Activated CD4-positive, alpha-beta T cell treated with anti-CD3 and anti-CD28 coated beads, Interleukin-2, amount 10 ng/mL, durations not matched to agents 24 days and 14 days (primary cell): ENCODE measurements around the gene NFATC3. TPM values are rescaled to one million over a fixed set of nuclear protein-coding genes. Genes with fewer than 3 reads are reported as not detected.

Source experiments
- DNase-seq: peaks from one replicate; pipeline ENCODE4 v3.0.0; 2022
- H3K27ac Mint-ChIP-seq: one replicate; pipeline ENCODE4 v1.8.0; 2022; ENCODE audit warnings: mild to moderate bottlenecking, mixed read lengths
- H3K27me3 Mint-ChIP-seq: one replicate; pipeline ENCODE4 v1.8.0; 2022; ENCODE audit warnings: mixed read lengths
- H3K36me3 Mint-ChIP-seq: one replicate; pipeline ENCODE4 v1.8.0; 2022; ENCODE audit warnings: low read depth, mild to moderate bottlenecking, mixed read lengths
- H3K4me1 Mint-ChIP-seq: one replicate; pipeline ENCODE4 v1.8.0; 2021; ENCODE audit warnings: mixed read lengths
- H3K4me3 Mint-ChIP-seq: one replicate; pipeline ENCODE4 v1.8.0; 2022; ENCODE audit warnings: mild to moderate bottlenecking, moderate library complexity, mixed read lengths
- H3K9me3 Mint-ChIP-seq: one replicate; pipeline ENCODE4 v1.8.0; 2021; ENCODE audit warnings: mixed read lengths
- intact Hi-C: fragments of 100-400 bp; cut with micrococcal nuclease; formaldehyde crosslinking; loops from one replicate; pipeline ENCODE4 v1.15.1; 2023
- total RNA-seq: library from RNA; stranded (reverse); gene quantifications from 2 replicates; pipeline ENCODE4 v1.2.3, GENCODE V29; 2022

Gene NFATC3
- total RNA-seq, 1 donor from 2014 or later, result 146 TPM

DNA sequence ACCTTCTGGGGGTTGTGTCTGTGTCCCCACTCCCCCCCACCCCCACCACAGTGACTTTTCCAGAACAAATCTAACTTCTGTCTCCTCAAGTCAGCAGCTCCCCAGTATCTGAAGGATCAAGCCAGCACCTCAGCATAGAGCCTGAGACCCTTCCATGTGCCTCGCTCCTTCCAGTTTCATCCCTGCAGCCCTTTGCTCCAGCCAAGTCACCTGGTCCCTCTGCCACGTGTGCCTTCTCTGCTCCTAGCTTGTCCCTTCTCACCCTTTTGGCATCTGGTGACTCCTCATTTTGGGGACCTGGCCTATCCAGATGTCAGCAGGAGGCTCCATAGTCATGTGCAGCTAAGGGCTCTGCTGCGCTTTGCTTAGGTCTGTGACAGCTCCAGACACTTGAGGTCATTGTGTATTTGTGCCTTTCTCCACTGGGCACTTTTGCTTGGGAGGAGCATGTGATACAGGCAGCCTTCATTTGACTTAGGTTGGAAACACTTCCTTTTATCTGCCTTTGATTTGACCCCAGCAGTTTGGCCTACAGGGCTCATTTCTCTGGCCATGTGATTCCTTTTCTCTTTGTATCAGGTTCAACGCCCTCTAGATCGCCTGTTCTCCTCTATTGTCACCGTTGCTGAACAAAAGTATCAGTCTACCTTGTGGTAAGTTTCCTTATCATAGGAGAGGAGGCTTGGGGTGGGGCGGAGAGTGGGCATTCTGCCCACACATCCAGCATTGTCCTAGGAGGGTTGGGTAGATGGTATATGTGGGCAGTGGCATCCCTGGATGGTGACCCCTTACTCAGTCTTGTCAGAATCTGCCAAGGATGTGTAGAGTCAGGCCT is 7.1 kb upstream of the NFATC3 start:
- intact Hi-C loops, result loop anchor here (2.0 kb wide), 1 partner anchor 13 kb away; no protein-coding TSS in a partner anchor

DNA sequence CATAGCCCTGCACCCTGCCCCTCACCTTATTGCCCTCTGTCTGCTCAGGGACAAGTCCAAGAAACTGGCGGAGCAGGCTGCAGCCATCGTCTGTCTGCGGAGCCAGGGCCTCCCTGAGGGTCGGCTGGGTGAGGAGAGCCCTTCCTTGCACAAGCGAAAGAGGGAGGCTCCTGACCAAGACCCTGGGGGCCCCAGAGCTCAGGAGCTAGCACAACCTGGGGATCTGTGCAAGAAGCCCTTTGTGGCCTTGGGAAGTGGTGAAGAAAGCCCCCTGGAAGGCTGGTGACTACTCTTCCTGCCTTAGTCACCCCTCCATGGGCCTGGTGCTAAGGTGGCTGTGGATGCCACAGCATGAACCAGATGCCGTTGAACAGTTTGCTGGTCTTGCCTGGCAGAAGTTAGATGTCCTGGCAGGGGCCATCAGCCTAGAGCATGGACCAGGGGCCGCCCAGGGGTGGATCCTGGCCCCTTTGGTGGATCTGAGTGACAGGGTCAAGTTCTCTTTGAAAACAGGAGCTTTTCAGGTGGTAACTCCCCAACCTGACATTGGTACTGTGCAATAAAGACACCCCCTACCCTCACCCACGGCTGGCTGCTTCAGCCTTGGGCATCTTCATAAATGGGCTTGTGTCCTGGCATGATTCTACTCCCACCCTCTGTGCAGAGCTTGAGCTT is 6.3 kb upstream of the NFATC3 start:
- peak; percentile 67 for DNase-seq
- H3K27me3 Mint-ChIP-seq, result no peaks in the 10 kb centered on the region
- H3K36me3 Mint-ChIP-seq, result peaks cover 61% of the 10 kb centered on the region
- intact Hi-C loops, result loop anchor here (1.0 to 2.0 kb wide), 2 partner anchors 9 to 14 kb away; no protein-coding TSS in a partner anchor
- peaks cover 6% of the 10 kb centered on the region for H3K9me3 Mint-ChIP-seq
- peak overlapping the region; percentile 81 for H3K4me3 Mint-ChIP-seq
- peak overlapping the region; percentile 97 for H3K27ac Mint-ChIP-seq
- H3K4me1 Mint-ChIP-seq, result peaks cover 88% of the 10 kb centered on the region

More for the DNA sequence above, 7.1 kb upstream of the NFATC3 start:
- peak; percentile 59 for DNase-seq
- Mint-ChIP-seq H3K4me3 (no peak overlapping the region), H3K36me3 (peaks cover 64% of the 10 kb centered on the region), H3K4me1 (peaks cover 84% of the 10 kb centered on the region), H3K9me3 (peaks cover 6% of the 10 kb centered on the region), H3K27ac (peak overlapping the region; percentile 97), H3K27me3 (no peaks in the 10 kb centered on the region)

DNA sequence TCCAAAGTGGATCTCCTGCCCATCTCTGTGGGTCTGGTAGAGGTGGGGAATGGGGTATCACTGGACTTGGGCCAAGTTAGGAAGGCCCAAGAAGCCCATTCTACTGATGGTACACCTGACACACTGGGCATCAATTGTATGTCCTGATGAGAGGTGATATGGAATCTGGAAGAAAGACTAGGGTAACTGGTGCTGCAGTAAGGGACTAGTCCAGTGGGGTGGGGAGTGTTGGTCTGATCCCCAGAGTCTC is 5.9 kb upstream of the NFATC3 start:
- peak overlapping the region; percentile 81 for H3K4me3 Mint-ChIP-seq
- no peak for DNase-seq
- H3K36me3 Mint-ChIP-seq, result peaks cover 60% of the 10 kb centered on the region
- peaks cover 88% of the 10 kb centered on the region for H3K4me1 Mint-ChIP-seq
- H3K9me3 Mint-ChIP-seq, result peaks cover 6% of the 10 kb centered on the region
- H3K27ac Mint-ChIP-seq, result peak overlapping the region; percentile 97
- H3K27me3 Mint-ChIP-seq, result no peaks in the 10 kb centered on the region
- intact Hi-C loops, result loop anchor here (1.0 to 2.0 kb wide), 2 partner anchors 9 to 14 kb away; no protein-coding TSS in a partner anchor

DNA sequence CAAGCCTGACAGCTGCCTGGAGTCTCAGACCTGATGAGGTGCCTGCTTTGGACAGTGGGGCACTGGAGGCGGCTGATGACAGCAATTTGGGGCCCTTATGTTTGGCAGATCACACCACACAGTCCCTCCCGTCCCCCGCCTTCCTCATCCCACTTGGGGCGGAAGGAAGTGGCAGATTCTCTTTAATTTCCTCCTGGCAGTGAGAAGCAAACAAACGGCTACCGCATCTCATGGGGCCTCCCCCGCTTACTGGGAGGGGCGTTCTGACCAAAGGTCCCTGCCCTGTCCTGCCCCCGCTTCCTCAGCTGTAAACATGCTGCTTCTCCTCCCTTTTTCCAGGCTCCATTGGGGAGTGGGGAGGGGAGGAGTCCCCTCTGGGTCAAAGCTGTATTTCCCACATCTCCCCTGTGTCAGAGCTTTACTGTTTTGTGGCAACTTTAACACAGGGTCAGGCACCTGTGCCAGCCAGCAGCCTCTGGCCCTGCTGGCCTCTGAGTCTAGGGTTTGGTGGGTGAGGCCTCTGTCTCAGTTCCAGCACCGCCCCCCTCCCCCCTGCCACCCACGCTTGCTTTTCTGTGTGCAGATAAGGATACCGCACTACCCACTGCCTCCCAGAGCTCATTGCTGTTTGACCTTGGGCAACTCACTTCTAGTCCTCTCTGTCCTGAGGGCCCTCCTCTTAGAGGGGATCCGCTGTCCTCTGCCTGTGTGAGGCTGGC is 5.4 kb upstream of the NFATC3 start:
- Mint-ChIP-seq H3K36me3 (peaks cover 55% of the 10 kb centered on the region), H3K4me3 (peak overlapping the region; percentile 81), H3K4me1 (peaks cover 84% of the 10 kb centered on the region), H3K9me3 (peaks cover 2% of the 10 kb centered on the region), H3K27me3 (no peaks in the 10 kb centered on the region), H3K27ac (peak overlapping the region; percentile 97)
- DNase-seq, result peak; percentile 93
- intact Hi-C loops, result loop anchor here (1.0 to 2.0 kb wide), 2 partner anchors 9 to 15 kb away; no protein-coding TSS in a partner anchor

DNA sequence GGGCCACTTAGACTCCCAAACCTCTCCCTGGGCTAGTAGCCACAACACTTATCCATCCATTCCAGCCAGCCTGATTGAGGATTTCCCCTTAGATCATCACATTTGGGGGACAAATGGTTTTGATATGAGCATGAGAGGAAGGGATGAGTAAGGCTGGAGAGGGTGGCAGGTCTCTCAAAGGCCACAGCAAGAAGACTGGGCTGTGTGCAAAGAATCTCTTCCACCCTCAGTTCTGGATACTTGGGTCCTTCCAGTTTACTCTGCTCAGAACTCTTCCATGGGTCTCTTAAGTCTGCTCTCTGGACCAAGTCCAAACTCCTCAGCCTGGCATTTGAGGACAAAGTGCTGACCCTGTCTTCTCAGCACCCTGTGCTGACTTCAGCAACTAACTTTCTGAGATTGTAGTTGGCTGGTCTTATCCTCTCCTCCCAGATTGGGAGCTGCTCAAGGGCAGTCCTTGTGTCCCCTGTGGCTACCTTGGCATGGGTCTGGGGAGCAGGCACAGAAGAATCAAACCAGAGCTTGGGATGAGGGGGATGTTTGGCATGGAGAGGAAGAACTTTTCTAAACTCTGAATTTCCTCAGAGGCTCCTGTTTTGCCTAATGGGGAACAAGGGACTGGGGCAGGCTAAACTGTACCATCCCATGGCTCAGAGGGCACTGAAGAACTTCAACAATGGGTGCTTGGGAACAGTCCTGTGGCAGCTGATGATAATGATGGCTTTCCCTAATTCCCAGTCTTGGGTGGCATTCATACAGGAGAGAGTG is 3.1 kb upstream of the NFATC3 start:
- H3K27me3 Mint-ChIP-seq, result no peaks in the 10 kb centered on the region
- intact Hi-C loops, result no loop called here
- no peaks in the 10 kb centered on the region for H3K9me3 Mint-ChIP-seq
- peak; percentile 65 for DNase-seq
- H3K36me3 Mint-ChIP-seq, result peaks cover 46% of the 10 kb centered on the region
- peak overlapping the region; percentile 97 for H3K27ac Mint-ChIP-seq
- peak overlapping the region; percentile 75 for H3K4me3 Mint-ChIP-seq
- H3K4me1 Mint-ChIP-seq, result peaks cover 70% of the 10 kb centered on the region

DNA sequence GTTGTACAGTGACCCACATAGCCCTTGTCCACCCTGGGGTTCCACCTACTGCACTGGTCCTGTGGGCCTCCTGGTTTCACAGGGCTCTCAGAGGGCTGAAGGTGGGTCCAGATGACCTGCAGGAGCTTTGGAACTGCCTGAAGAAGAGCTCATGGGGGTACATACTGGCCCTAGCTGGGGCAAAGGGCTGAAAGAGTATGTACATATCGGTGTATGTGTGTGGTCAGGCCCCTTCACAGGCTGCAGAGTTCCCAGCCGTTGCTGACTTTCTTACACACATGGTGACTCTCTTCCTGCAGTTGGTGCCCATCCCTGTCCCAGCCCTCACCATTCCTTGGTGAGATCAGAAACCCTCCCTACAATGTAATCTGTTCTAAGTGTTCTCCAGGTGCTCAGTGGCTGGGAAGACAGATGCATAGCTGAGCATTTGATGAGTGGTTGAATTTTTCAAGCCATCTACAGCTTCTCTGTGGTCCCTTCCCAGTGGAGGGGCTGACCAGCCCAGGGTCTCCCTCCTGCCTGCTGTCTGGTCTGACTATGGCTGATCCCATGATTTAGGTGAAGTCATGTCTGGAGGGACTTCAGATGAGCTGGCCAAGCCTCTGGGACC is 2.4 kb upstream of the NFATC3 start:
- Mint-ChIP-seq H3K36me3 (peaks cover 44% of the 10 kb centered on the region), H3K27me3 (no peaks in the 10 kb centered on the region), H3K4me3 (peak overlapping the region; percentile 75), H3K9me3 (no peaks in the 10 kb centered on the region), H3K27ac (peak overlapping the region; percentile 97), H3K4me1 (peaks cover 68% of the 10 kb centered on the region)
- intact Hi-C loops, result no loop called here
- peak; percentile 61 for DNase-seq

DNA sequence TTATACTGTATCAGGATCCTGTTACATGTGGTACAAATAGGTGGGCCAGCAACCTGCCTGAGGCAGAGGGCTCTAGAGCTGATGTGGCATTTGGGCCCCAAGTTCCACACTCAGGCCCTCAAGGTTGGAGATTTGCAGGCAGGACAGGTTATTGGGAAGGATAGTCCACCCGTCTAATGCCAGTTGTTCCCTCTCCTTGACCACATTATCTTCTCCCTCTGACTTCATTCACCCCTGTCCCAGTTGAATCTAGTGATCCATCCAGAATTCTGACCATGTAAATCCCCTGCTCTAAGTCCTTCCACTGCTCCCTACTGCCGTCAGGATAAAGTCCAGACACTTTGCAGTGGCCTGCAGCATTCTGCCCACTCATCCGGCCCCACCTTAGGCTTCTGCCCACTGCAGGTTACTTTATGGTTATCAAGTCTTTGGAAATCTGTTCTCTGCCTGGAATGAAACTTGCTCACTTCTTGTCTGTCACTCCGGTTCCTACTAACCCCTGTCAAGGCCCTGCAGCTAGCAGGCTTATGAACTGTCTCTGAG is 1.9 kb upstream of the NFATC3 start:
- H3K36me3 Mint-ChIP-seq, result peaks cover 38% of the 10 kb centered on the region
- peak overlapping the region; percentile 92 for H3K4me3 Mint-ChIP-seq
- peak overlapping the region; percentile 97 for H3K27ac Mint-ChIP-seq
- H3K27me3 Mint-ChIP-seq, result no peaks in the 10 kb centered on the region
- no peaks in the 10 kb centered on the region for H3K9me3 Mint-ChIP-seq
- peak; percentile 62 for DNase-seq
- intact Hi-C loops, result no loop called here
- peaks cover 65% of the 10 kb centered on the region for H3K4me1 Mint-ChIP-seq

DNA sequence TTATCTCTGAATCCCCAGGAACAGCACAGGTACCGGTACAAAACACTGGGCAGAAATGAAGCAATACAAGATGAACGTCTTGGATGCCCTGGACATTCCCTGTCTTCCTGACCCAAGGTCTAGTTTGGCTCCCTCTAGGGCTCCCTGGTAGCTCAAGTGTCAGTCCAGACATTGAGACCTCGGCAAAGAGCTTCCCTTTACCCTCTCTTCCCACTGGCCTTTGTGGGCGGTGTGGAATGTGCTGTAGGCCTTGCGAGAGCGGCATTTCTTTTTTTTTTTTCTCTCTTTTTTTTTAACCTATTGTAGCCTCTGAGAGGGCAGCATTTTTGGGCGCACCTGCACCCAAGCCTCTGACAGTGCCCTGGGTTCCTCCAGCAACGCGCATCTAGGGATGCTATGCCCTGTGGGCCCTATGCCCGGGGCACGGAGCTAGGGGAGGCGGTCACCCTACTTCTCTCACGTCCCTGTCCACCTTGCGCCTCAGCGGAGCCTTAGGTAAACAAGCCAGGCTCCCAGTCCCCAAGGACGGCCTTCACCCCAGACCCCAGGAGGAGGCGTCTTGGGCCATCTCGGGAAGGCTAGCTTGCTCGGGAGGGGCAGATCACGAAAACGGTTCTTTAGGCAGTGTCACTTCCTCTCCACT is 1.2 kb upstream of the NFATC3 start:
- Mint-ChIP-seq H3K27me3 (no peaks in the 10 kb centered on the region), H3K4me1 (peaks cover 63% of the 10 kb centered on the region), H3K36me3 (peaks cover 36% of the 10 kb centered on the region), H3K9me3 (no peaks in the 10 kb centered on the region), H3K4me3 (peak overlapping the region; percentile 92), H3K27ac (peak overlapping the region; percentile 97)
- intact Hi-C loops, result no loop called here
- DNase-seq, result no peak

DNA sequence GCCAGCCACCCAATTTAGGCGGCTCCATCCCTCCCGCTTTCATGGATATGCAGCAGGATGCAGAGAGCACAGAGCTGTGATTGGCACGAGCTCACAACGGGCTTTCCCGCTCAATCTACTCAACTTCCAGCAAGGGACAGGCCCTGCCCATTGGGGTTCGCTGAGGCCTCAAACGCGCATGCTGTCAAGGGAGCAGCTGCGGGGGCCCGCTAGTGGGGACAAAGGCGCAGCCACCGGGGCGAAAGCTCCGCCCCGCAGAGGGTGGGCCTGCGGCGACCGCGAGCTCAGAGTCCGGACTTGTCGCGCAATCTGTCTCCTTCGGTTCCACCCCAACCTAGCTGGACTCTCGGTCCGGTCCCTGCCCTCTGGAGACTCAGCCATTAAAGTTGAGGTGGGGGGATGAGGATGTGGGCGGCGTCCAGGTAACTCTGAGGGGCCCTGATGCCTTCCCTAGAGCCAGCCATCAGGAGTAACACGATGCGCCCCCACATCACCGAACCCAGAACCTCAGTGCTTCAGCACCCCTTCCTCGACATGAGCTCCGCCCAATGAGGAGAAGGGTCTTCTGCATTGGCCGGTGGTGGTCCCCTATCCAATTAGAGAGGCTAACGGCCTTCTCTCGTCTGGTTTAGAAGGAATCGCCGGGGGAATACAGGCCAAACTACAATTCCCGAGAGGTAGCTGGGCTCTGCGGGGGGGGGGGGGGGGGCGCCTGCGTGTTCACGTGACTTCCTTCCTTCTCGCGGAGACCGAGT is 489 bp upstream of the NFATC3 start:
- Mint-ChIP-seq H3K4me3 (peak overlapping the region; percentile 92), H3K9me3 (no peaks in the 10 kb centered on the region), H3K27ac (peak overlapping the region; percentile 97), H3K27me3 (no peaks in the 10 kb centered on the region), H3K4me1 (peaks cover 62% of the 10 kb centered on the region), H3K36me3 (peaks cover 33% of the 10 kb centered on the region)
- intact Hi-C loops, result loop anchor here (1.0 kb wide), 3 partner anchors 9 to 278 kb away; partner anchors contain the start of genes NUTF2, RANBP10 and TSNAXIP1
- peak; percentile 97 for DNase-seq

DNA sequence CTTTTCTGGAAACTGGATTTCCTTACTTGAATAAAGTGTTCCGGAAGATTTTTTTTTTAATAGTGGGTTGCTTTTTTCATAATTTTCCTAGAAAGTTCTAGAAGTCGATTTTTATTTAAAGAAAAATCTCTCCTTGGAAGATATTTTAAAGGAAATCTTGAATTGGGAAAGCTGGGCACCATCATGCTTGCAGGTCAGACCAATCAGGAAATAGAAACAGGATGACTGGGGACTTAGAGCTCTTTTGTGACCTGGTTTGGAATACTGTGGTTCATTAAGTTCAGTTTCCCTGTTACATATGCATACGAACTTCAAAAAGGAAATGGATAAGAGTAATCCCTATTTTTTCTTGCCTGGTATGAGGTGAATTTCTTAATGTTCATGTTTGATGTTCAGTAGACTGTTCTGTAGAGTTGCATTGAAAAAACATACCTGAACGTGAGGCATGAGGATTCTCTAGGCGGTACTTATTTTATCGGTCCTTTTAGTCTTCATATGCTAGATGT is 1.2 kb downstream of the NFATC3 start:
- peak overlapping the region; percentile 92 for H3K4me3 Mint-ChIP-seq
- intact Hi-C loops, result no loop called here
- peaks cover 21% of the 10 kb centered on the region for H3K36me3 Mint-ChIP-seq
- peaks cover 57% of the 10 kb centered on the region for H3K4me1 Mint-ChIP-seq
- no peak for DNase-seq
- H3K9me3 Mint-ChIP-seq, result no peaks in the 10 kb centered on the region
- H3K27ac Mint-ChIP-seq, result peak overlapping the region; percentile 97
- no peaks in the 10 kb centered on the region for H3K27me3 Mint-ChIP-seq

DNA sequence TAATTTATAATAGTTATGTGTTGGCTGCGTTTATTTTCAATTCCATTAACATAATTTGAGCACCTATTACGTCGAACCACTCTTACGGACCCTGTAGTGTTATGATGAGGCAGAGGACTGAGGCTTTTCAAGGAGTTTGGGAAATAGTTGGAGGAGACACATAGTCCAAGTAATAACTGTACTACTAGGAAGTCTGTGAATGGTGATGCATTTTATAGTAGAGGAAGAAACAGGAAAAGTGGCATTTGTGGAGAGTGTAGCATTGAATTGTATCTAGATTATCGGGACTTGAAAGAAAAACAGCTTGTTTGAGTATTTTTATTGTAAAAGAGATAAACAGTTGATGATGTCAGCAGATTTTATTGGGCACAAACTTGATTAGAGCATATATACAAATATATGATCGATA is 1.7 kb downstream of the NFATC3 start:
- Mint-ChIP-seq H3K4me1 (peaks cover 57% of the 10 kb centered on the region), H3K9me3 (no peaks in the 10 kb centered on the region), H3K36me3 (peaks cover 18% of the 10 kb centered on the region), H3K27ac (peak overlapping the region; percentile 97), H3K4me3 (peak overlapping the region; percentile 92), H3K27me3 (no peaks in the 10 kb centered on the region)
- DNase-seq, result no peak
- intact Hi-C loops, result no loop called here

DNA sequence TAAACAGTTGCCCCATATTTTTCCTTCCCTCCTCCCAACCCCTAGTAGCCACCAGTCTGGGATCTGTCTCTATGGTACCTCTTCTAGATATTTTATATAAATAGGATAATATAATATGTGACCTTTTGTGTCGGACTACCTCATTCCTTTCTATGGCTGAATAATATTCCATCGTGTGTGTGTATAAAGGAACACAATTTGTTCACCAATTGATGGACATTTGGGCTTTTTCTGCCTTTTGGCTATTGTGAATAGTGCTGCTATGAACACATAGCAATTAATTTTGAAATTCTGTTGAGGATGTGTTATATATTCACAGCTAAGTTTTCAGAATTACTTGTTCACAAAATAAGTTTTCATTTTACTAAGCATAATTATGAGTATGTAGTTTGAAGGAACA is 2.5 kb downstream of the NFATC3 start:
- H3K27ac Mint-ChIP-seq, result peak overlapping the region; percentile 73
- H3K27me3 Mint-ChIP-seq, result no peaks in the 10 kb centered on the region
- DNase-seq, result no peak
- peak overlapping the region; percentile 92 for H3K4me3 Mint-ChIP-seq
- H3K4me1 Mint-ChIP-seq, result peaks cover 52% of the 10 kb centered on the region
- no peaks in the 10 kb centered on the region for H3K9me3 Mint-ChIP-seq
- intact Hi-C loops, result no loop called here
- peaks cover 18% of the 10 kb centered on the region for H3K36me3 Mint-ChIP-seq
